Psoas muscle (tissue), 8 donors: ENCODE measurements around the gene AUTS2. TPM values are rescaled to one million over a fixed set of nuclear protein-coding genes. Genes with fewer than 3 reads are reported as not detected.

Source experiments
- ATAC-seq, 4 donors: fragments of 200-7000 bp; cut with Tn5 transposase; one replicate each; pipeline ENCODE4 v1.9.1; 2020; ENCODE audit warnings: moderate library complexity in 3 of 4, mild to moderate bottlenecking in 2 of 4
- DNase-seq, 2 donors: peaks; one replicate each; pipeline ENCODE4 v3.0.0-alpha.2; 2020
- H3K27ac ChIP-seq: fragments of 200-600 bp; one replicate; pipeline ENCODE4 v1.8.0; 2022
- H3K27me3 ChIP-seq, 3 donors: fragments of 200-600 bp in 1 of 3; one replicate each; pipeline versions ENCODE4 v1.6.1 to v1.8.0; 2013 to 2022; ENCODE audit warnings: low read length in 2 of 3, mild to moderate bottlenecking in 2 of 3, moderate library complexity in 1 of 3; ENCODE audit not compliant: insufficient read depth in 3 of 3
- H3K36me3 ChIP-seq, 2 donors: fragments of 200-600 bp in 1 of 2; one replicate each; pipeline versions ENCODE4 v1.6.1 to v1.8.0; 2013 to 2022; ENCODE audit warnings: low read depth in 1 of 2, mild to moderate bottlenecking in 1 of 2, moderate library complexity in 1 of 2; ENCODE audit not compliant: insufficient read depth in 1 of 2
- H3K4me1 ChIP-seq: fragments of 200-600 bp; one replicate; pipeline ENCODE4 v1.8.0; 2022
- H3K4me3 ChIP-seq: fragments of 200-600 bp; one replicate; pipeline ENCODE4 v1.8.0; 2022; ENCODE audit warnings: mild to moderate bottlenecking
- H3K9me3 ChIP-seq: fragments of 200-600 bp; one replicate; pipeline ENCODE4 v1.8.0; 2022
- WGBS, 3 donors: extraction: QIAGEN DNeasy Blood & Tissue Kit; methylation state at CpG; one replicate each; pipeline versions ENCODE4 v1.1.6 to v1.1.7; 2013; 5-methylcytosine and 5-hydroxymethylcytosine counted together
- intact Hi-C, 2 donors: fragments of 100-400 bp; cut with DNase I; formaldehyde crosslinking; loops; one replicate each; pipeline versions ENCODE4 v1.11.0 to v1.14.2; 2022
- polyA plus RNA-seq, 3 donors: library from polyadenylated mRNA; stranded (reverse); fragments of 200-250 nt; gene quantifications; one replicate each; pipeline ENCODE4 v1.2.3, GENCODE V29; 2013
- total RNA-seq, 4 donors: library from RNA; stranded (reverse); fragmentation: NEBNext Ultra II Directional in 2 of 4; extraction: Animal tissue kit (Norgen Biotek cat#: 25700) in 2 of 4; gene quantifications; one replicate each; pipeline versions ENCODE4 v1.2.1 to v1.2.4, GENCODE V29; 2021 to 2023
- TF ChIP-seq, protein P1 (sequence below): fragments of 200-600 bp; IDR thresholded peaks from one replicate; pipeline ENCODE4 v1.8.0; 2022; ENCODE audit warnings: antibody characterized with exemption
- donor health status: healthy with polysubstance abuse.
- donor health status: DM: no; HTN: no; CAD: no; lungs with moderate emphysema.
- donor health status: Bipolar disorder and iron deficiency.
- donor health status: healthy.
- donor health status: DM: yes; HTN: yes; CAD: no.
- donor health status: DM: no; HTN: no; CAD: no.
- donor health status: DM: no; HTN: no; CAD: no.
- donor health status: DM: yes; HTN: yes; CAD: no.

The AUTS2 gene
- total and polyA plus RNA-seq, 7 donors = 5.0 to 33.5 (median 14.3) TPM

DNA sequence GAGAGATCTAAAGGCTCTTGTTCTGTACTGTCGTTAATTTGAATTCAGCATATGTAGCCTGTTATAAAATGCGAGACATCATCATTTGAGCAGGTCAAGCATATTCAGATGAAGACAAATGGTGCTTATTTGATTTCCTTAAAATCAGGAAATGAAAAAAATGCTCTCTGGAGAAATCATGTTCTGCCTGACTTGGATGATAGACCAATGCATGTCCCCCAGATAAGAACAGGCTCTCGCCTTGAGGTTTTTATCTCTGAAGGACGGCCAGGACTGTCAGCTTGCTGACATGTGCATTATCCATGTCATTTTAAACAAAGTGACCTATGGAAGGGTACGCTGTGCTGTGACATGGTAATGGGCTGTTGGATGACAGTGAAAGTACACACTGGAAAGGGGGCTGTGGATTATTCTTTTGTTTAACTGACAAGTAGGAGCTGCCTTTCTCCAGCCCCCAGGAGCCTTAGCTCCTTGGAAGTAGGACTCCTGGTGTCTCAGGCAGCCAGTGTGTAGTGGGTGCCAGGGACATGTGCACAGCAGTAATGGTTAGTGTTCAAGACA is 838.6 kb downstream of the AUTS2 start:
- Histone ChIP-seq H3K27ac (no peak overlapping the region), H3K36me3 (no peaks in the 10 kb centered on the region), H3K4me1 (no peaks in the 10 kb centered on the region), H3K4me3 (no peak overlapping the region), H3K27me3 (no peaks in the 10 kb centered on the region), H3K9me3 (no peaks in the 10 kb centered on the region)
- intact Hi-C loops = no loop called here
- WGBS, 3 donors = 94 to 97% (median 95%) methylated on average over 5 of the region's 5 CpGs
- DNase-seq (no peak), ATAC-seq (no peak)
- TF ChIP-seq, protein P1, sequence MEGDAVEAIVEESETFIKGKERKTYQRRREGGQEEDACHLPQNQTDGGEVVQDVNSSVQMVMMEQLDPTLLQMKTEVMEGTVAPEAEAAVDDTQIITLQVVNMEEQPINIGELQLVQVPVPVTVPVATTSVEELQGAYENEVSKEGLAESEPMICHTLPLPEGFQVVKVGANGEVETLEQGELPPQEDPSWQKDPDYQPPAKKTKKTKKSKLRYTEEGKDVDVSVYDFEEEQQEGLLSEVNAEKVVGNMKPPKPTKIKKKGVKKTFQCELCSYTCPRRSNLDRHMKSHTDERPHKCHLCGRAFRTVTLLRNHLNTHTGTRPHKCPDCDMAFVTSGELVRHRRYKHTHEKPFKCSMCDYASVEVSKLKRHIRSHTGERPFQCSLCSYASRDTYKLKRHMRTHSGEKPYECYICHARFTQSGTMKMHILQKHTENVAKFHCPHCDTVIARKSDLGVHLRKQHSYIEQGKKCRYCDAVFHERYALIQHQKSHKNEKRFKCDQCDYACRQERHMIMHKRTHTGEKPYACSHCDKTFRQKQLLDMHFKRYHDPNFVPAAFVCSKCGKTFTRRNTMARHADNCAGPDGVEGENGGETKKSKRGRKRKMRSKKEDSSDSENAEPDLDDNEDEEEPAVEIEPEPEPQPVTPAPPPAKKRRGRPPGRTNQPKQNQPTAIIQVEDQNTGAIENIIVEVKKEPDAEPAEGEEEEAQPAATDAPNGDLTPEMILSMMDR = no peak

DNA sequence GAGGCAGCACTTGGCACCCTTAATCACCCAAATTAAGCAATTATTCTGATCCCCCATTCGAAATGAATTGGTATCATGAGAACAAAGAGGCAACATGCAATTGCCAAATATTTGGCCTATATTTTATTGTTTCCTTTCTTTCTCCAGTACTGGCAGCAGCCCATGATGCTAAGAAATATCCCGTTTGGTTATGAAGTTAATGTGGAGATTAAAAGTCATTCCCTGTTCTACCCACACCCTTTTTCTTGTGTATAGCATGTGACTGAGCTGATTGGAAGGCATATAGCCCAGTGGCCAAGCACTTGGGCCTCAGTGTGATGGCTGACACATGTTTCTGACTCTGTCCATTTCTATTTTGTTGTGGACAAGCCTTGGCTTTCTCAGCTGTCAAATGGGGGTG is 841.4 kb downstream of the AUTS2 start:
- ATAC-seq (no peak), DNase-seq (no peak)
- Histone ChIP-seq H3K27me3 (no peaks in the 10 kb centered on the region), H3K4me1 (no peaks in the 10 kb centered on the region), H3K36me3 (no peaks in the 10 kb centered on the region), H3K9me3 (no peaks in the 10 kb centered on the region), H3K27ac (no peak overlapping the region), H3K4me3 (no peak overlapping the region)
- intact Hi-C loops = no loop called here
- WGBS, 3 donors = 61 to 73% (median 68%) methylated on average over 2 of the region's 2 CpGs
- TF ChIP-seq, protein P1 = no peak

DNA sequence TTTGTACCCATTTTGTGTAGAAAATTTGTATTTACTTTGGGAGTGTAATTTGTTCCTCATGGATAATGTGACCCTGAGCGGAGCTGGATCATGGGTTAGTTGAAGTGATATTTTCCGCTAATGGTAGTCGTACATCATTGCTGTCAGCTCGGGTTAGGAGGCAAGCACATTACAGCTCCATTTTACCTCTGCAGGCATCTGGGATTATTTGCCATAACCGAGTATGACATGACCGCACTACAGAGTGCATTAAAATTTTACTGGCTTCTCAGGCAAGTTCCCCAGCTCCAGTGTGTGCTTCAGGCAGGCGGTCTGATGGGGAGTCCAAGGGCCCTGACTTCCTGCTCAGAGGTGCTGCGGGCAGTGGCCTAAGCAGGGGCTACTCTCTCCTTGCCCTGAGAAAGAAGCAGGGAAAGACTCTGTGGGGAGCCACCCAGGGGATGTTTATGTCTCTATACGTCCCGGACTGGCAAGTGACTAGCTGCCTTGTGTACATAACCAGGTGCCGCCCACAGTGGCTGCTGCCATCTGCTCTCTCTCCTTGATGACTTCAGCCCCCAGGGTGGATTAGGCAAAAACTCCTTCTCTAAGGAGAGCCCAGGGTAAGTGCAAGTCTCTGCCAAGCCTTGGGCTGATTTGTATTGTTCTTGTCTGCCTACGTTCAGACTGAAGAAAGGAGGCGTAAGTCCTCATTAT is 848.3 kb downstream of the AUTS2 start:
- DNase-seq (no peak), ATAC-seq (no peak)
- TF ChIP-seq, protein P1 = no peak
- no peaks in the 10 kb centered on the region for H3K27me3 ChIP-seq
- no peak overlapping the region for H3K4me3 ChIP-seq
- H3K9me3 ChIP-seq = no peaks in the 10 kb centered on the region
- H3K27ac ChIP-seq = no peak overlapping the region
- WGBS, 3 donors = 87 to 91% (median 89%) methylated on average over 13 of the region's 13 CpGs
- no peaks in the 10 kb centered on the region for H3K36me3 ChIP-seq
- no peaks in the 10 kb centered on the region for H3K4me1 ChIP-seq
- intact Hi-C loops = no loop called here

DNA sequence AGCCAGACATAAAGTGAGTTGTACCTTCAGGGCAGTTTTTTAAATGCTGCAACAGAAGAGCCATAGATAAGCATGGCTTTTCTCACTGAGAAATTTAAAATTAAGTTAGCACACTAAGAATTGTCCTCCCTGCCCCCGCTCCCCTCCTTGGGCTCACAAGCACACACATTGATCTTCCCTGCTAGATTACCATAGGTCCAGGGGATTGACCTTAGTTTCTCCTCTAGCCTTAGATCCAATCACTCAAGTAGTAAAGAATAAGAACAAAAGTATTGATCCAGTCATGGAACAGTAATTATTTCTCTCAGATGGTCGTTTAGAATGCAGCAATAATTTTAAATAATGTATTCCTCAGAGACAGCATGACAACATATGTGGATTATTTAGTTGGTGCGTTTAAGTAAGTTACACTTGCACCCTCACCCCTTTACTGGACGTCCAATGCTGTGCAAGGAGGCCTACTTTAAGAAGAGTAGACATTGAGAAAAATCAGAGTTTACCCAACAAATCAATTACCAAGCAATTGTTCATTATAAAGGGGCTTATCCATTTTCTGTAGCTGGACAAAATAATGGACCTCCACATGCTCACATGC is 850.1 kb downstream of the AUTS2 start:
- Histone ChIP-seq H3K36me3 (no peaks in the 10 kb centered on the region), H3K9me3 (no peaks in the 10 kb centered on the region), H3K4me3 (no peak overlapping the region), H3K4me1 (no peaks in the 10 kb centered on the region), H3K27me3 (no peaks in the 10 kb centered on the region), H3K27ac (no peak overlapping the region)
- intact Hi-C loops = no loop called here
- ATAC-seq = no peak
- DNase-seq = no peak
- TF ChIP-seq, protein P1 = no peak
- 83 to 85% (median 84%) methylated on average over 4 of the region's 4 CpGs for WGBS, 3 donors
